GM10266 (cell line): ENCODE data around the gene TMEM255B.

Experiments used
- DNase-seq: peaks from one replicate; pipeline ENCODE4 v3.0.0; 2012; ENCODE audit errors: extremely low spot score
- CTCF ChIP-seq: IDR thresholded peaks from 2 replicates; pipeline ENCODE4 v1.5.1; 2012; ENCODE audit warnings: mild to moderate bottlenecking, low read depth; ENCODE audit not compliant: control insufficient read depth, insufficient read depth; ENCODE audit errors: missing control alignments

Gene TMEM255B

GRCh38 chr13:113812178-113813040 lies 53.4 kb downstream of the TMEM255B start:
- DNase-seq = no peak

GRCh38 chr13:113813070-113813748 lies 54.2 kb downstream of the TMEM255B start:
- no peak for TF ChIP-seq CTCF
- no peak for DNase-seq

More at GRCh38 chr13:113812178-113813040, 53.4 kb downstream of the TMEM255B start:
- TF ChIP-seq CTCF = no peak

GRCh38 chr13:113813749-113814434 lies 54.9 kb downstream of the TMEM255B start:
- no peak for TF ChIP-seq CTCF

GRCh38 chr13:113814435-113814821 lies 55.4 kb downstream of the TMEM255B start:
- TF ChIP-seq CTCF = no peak
- DNase-seq = no peak

More at GRCh38 chr13:113813749-113814434, 54.9 kb downstream of the TMEM255B start:
- DNase-seq = no peak

GRCh38 chr13:113815151-113816058 lies 56.4 kb downstream of the TMEM255B start:
- TF ChIP-seq CTCF = no peak
- DNase-seq = no peak

GRCh38 chr13:113816254-113816929 lies 57.4 kb downstream of the TMEM255B start:
- TF ChIP-seq CTCF = no peak
- DNase-seq = no peak
